GM23338 (cell line): ENCODE results near the gene FOLR1. TPM values are rescaled to one million over a fixed set of nuclear protein-coding genes. Genes with fewer than 3 reads are reported as not detected.

Experiments used
- ATAC-seq: fragments of 200-7000 bp; cut with Tn5 transposase; 3 replicates; pipeline ENCODE4 v1.9.1; 2020
- DNase-seq: peaks from one replicate; pipeline ENCODE4 v3.0.0-alpha.2; 2015; ENCODE audit warnings: low spot score
- H2AFZ ChIP-seq: fragments of 200-600 bp; sonication (generic); 2 replicates; pipeline ENCODE4 v1.8.0; 2016; ENCODE audit warnings: antibody characterized with exemption, mild to moderate bottlenecking, moderate library complexity
- H3F3A ChIP-seq: fragments of 200-600 bp; sonication (generic); replicated peaks from 2 replicates; pipeline ENCODE4 v1.8.0; 2017; ENCODE audit warnings: antibody characterized with exemption, mixed run types, low read depth
- H3K27ac ChIP-seq: fragments of 200-600 bp; sonication (generic); 2 replicates; pipeline ENCODE4 v1.6.1; 2016; ENCODE audit warnings: low read depth
- H3K27me3 ChIP-seq: fragments of 200-600 bp; sonication (generic); 2 replicates; pipeline ENCODE4 v1.8.0; 2016; ENCODE audit warnings: mild to moderate bottlenecking, mixed run types, moderate library complexity; ENCODE audit not compliant: insufficient read depth
- H3K36me3 ChIP-seq: fragments of 200-600 bp; sonication (generic); 2 replicates; pipeline ENCODE4 v1.8.0; 2016; ENCODE audit warnings: mild to moderate bottlenecking; ENCODE audit not compliant: insufficient read depth
- H3K4me1 ChIP-seq: fragments of 200-600 bp; sonication (generic); 2 replicates; pipeline ENCODE4 v1.8.0; 2016; ENCODE audit warnings: mild to moderate bottlenecking, moderate library complexity; ENCODE audit not compliant: insufficient read depth
- H3K4me2 ChIP-seq: fragments of 200-600 bp; sonication (generic); 2 replicates; pipeline ENCODE4 v1.7.1; 2017; ENCODE audit warnings: mixed run types
- H3K4me3 ChIP-seq: fragments of 200-600 bp; sonication (generic); 2 replicates; pipeline ENCODE4 v1.6.1; 2016; ENCODE audit warnings: mixed run types
- H3K79me2 ChIP-seq: fragments of 200-600 bp; sonication (generic); replicated peaks from 2 replicates; pipeline ENCODE4 v1.8.0; 2017; ENCODE audit warnings: mild to moderate bottlenecking; ENCODE audit not compliant: insufficient read depth
- H3K9me2 ChIP-seq: fragments of 200-600 bp; sonication (generic); 2 replicates; pipeline ENCODE4 v1.8.0; 2017; ENCODE audit not compliant: insufficient read depth
- H4K20me1 ChIP-seq: fragments of 200-600 bp; sonication (generic); replicated peaks from 2 replicates; pipeline ENCODE4 v1.8.0; 2017; ENCODE audit warnings: mild to moderate bottlenecking; ENCODE audit not compliant: insufficient read depth
- H3K27ac Mint-ChIP-seq: 2 replicates; pipeline ENCODE4 v1.8.0; 2020; ENCODE audit warnings: inconsistent platforms, mild to moderate bottlenecking, moderate library complexity, mixed read lengths
- H3K27me3 Mint-ChIP-seq: 3 replicates; pipeline ENCODE4 v1.8.0; 2022; ENCODE audit warnings: low read depth, mild to moderate bottlenecking, moderate library complexity, mixed read lengths, inconsistent platforms; ENCODE audit not compliant: insufficient read depth, poor library complexity
- H3K36me3 Mint-ChIP-seq: 3 replicates; pipeline ENCODE4 v1.8.0; 2021; ENCODE audit warnings: low read depth, mild to moderate bottlenecking, inconsistent platforms, moderate library complexity, mixed read lengths
- H3K4me1 Mint-ChIP-seq: 3 replicates; pipeline ENCODE4 v1.8.0; 2020; ENCODE audit warnings: mild to moderate bottlenecking, inconsistent platforms, mixed read lengths
- H3K4me3 Mint-ChIP-seq: 3 replicates; pipeline ENCODE4 v1.8.0; 2021; ENCODE audit warnings: moderate library complexity, mild to moderate bottlenecking, inconsistent platforms, mixed read lengths
- H3K9me3 Mint-ChIP-seq: 3 replicates; pipeline ENCODE4 v1.8.0; 2020; ENCODE audit warnings: moderate library complexity, mild to moderate bottlenecking, inconsistent platforms, mixed read lengths
- CREB1 ChIP-seq: fragments of 250-450 bp; sonication (Bioruptor Pico); IDR thresholded peaks from 2 replicates; pipeline ENCODE4 v1.5.0; 2020; ENCODE audit warnings: low read depth, mild to moderate bottlenecking, moderate library complexity
- EZH2 ChIP-seq: fragments of 200-600 bp; sonication (generic); IDR thresholded peaks from one replicate; pipeline ENCODE4 v1.8.0; 2017; ENCODE audit warnings: antibody characterized with exemption, mild to moderate bottlenecking, low read depth; ENCODE audit not compliant: unreplicated experiment
- EZH2phosphoT487 ChIP-seq: fragments of 200-600 bp; sonication (generic); IDR thresholded peaks from one replicate; pipeline ENCODE4 v1.8.1; 2018; ENCODE audit warnings: antibody characterized with exemption; ENCODE audit not compliant: unreplicated experiment
- JUNB ChIP-seq: IDR thresholded peaks from one replicate; pipeline ENCODE4 v1.6.1; 2016; ENCODE audit warnings: antibody characterized with exemption; ENCODE audit not compliant: unreplicated experiment
- NANOG ChIP-seq: IDR thresholded peaks from 2 replicates; pipeline ENCODE4 v1.6.1; 2016; ENCODE audit warnings: antibody characterized with exemption, borderline replicate concordance
- POLR2AphosphoS5 ChIP-seq: IDR thresholded peaks from 2 replicates; pipeline ENCODE4 v1.6.1; 2016; ENCODE audit warnings: antibody characterized with exemption, low read depth
- STAT1 ChIP-seq: IDR thresholded peaks from one replicate; pipeline ENCODE4 v1.6.1; 2016; ENCODE audit warnings: antibody characterized with exemption; ENCODE audit not compliant: unreplicated experiment
- ZNF114 ChIP-seq: fragments of 250-450 bp; sonication (Bioruptor Pico); IDR thresholded peaks from 2 replicates; pipeline ENCODE4 v1.5.0; 2020; ENCODE audit warnings: mild to moderate bottlenecking, moderate library complexity
- ZNF331 ChIP-seq: fragments of 250-450 bp; sonication (Bioruptor Pico); IDR thresholded peaks from 2 replicates; pipeline ENCODE4 v1.5.0; 2020; ENCODE audit warnings: low read depth, mild to moderate bottlenecking, moderate library complexity
- polyA plus RNA-seq: library from polyadenylated mRNA; unstranded; fragments of >200 nt; fragmentation: Nextera tagmentation; extraction: Ambion mirVana; gene quantifications from 2 replicates; pipeline ENCODE4 v1.2.1, GENCODE V29; 2016
- total RNA-seq: library from RNA; depleted of rRNA; stranded (reverse); fragments of >200 nt; shearing (Covaris generic); gene quantifications from 2 replicates; pipeline ENCODE4 v1.2.3, GENCODE V29; 2014
- TF ChIP-seq, protein P1 (sequence below): IDR thresholded peaks from one replicate; pipeline ENCODE4 v1.6.1; 2018; ENCODE audit warnings: antibody characterized with exemption; ENCODE audit not compliant: unreplicated experiment
- TF ChIP-seq, protein P2 (sequence below): IDR thresholded peaks from 2 replicates; pipeline ENCODE4 v1.6.1; 2016; ENCODE audit warnings: antibody characterized with exemption
- TF ChIP-seq, protein P3 (sequence below), 2 experiments: fragments of 200-600 bp in 1 of 2; sonication (generic) in 1 of 2; conservative IDR thresholded peaks; 2 replicates each; pipeline versions ENCODE4 v1.5.1 to v1.6.1; 2016 to 2017; ENCODE audit warnings: antibody characterized with exemption in 2 of 2, low read depth in 2 of 2, mild to moderate bottlenecking in 2 of 2, moderate library complexity in 1 of 2
- TF ChIP-seq, protein P4 (sequence below): fragments of 250-450 bp; sonication (Bioruptor Pico); IDR thresholded peaks from 2 replicates; pipeline ENCODE4 v1.5.0; 2020; ENCODE audit warnings: mild to moderate bottlenecking, moderate library complexity

FOLR1 gene
- total and polyA plus RNA-seq, 2 experiments from 2014 or later = 0.42 TPM; not detected in 1

DNA sequence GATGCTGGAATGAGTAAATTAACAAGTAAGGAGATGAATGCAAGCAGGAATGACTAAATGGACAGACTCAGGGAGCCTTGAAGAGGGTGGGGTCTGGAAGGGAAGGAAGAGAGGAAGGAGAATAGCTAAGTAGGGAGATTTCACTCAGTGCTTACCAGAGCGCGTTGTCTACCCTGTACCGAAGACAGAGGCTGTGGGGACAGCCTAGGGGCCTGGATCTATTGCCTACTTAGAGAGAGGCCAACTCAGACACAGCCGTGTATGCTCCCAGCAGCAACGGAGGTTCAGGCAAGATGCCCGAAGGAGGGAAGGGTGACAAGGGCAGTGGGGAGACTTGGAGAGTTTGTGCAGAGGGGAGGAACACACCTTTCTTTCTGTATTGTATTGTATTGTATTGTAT lies 24.7 kb downstream of the FOLR1 start, which contains the start of gene FOLR2:
Gene FOLR2 (plus strand): TSS at position 157 of the 400 bp plus-strand sequence. CDS start 1,791 bp downstream, outside the sequence.
- TF ChIP-seq EZH2phosphoT487 = no peak
- TF ChIP-seq ZNF114 (CRISPR knock-in tag) = no peak
- TF ChIP-seq NANOG = no peak
- TF ChIP-seq, protein P1, sequence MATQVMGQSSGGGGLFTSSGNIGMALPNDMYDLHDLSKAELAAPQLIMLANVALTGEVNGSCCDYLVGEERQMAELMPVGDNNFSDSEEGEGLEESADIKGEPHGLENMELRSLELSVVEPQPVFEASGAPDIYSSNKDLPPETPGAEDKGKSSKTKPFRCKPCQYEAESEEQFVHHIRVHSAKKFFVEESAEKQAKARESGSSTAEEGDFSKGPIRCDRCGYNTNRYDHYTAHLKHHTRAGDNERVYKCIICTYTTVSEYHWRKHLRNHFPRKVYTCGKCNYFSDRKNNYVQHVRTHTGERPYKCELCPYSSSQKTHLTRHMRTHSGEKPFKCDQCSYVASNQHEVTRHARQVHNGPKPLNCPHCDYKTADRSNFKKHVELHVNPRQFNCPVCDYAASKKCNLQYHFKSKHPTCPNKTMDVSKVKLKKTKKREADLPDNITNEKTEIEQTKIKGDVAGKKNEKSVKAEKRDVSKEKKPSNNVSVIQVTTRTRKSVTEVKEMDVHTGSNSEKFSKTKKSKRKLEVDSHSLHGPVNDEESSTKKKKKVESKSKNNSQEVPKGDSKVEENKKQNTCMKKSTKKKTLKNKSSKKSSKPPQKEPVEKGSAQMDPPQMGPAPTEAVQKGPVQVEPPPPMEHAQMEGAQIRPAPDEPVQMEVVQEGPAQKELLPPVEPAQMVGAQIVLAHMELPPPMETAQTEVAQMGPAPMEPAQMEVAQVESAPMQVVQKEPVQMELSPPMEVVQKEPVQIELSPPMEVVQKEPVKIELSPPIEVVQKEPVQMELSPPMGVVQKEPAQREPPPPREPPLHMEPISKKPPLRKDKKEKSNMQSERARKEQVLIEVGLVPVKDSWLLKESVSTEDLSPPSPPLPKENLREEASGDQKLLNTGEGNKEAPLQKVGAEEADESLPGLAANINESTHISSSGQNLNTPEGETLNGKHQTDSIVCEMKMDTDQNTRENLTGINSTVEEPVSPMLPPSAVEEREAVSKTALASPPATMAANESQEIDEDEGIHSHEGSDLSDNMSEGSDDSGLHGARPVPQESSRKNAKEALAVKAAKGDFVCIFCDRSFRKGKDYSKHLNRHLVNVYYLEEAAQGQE = no peak
- TF ChIP-seq ZNF331 (CRISPR knock-in tag) = no peak
- no peak for TF ChIP-seq JUNB
- no peak for TF ChIP-seq STAT1
- TF ChIP-seq, protein P2, sequence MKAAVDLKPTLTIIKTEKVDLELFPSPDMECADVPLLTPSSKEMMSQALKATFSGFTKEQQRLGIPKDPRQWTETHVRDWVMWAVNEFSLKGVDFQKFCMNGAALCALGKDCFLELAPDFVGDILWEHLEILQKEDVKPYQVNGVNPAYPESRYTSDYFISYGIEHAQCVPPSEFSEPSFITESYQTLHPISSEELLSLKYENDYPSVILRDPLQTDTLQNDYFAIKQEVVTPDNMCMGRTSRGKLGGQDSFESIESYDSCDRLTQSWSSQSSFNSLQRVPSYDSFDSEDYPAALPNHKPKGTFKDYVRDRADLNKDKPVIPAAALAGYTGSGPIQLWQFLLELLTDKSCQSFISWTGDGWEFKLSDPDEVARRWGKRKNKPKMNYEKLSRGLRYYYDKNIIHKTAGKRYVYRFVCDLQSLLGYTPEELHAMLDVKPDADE = no peak
- TF ChIP-seq, protein P3, sequence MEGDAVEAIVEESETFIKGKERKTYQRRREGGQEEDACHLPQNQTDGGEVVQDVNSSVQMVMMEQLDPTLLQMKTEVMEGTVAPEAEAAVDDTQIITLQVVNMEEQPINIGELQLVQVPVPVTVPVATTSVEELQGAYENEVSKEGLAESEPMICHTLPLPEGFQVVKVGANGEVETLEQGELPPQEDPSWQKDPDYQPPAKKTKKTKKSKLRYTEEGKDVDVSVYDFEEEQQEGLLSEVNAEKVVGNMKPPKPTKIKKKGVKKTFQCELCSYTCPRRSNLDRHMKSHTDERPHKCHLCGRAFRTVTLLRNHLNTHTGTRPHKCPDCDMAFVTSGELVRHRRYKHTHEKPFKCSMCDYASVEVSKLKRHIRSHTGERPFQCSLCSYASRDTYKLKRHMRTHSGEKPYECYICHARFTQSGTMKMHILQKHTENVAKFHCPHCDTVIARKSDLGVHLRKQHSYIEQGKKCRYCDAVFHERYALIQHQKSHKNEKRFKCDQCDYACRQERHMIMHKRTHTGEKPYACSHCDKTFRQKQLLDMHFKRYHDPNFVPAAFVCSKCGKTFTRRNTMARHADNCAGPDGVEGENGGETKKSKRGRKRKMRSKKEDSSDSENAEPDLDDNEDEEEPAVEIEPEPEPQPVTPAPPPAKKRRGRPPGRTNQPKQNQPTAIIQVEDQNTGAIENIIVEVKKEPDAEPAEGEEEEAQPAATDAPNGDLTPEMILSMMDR (conservative IDR thresholded peaks at IDR 0.05; ENCODE audit: low read depth in 2 of 2) = no peak
- TF ChIP-seq POLR2AphosphoS5 = no peak
- TF ChIP-seq, protein P4, sequence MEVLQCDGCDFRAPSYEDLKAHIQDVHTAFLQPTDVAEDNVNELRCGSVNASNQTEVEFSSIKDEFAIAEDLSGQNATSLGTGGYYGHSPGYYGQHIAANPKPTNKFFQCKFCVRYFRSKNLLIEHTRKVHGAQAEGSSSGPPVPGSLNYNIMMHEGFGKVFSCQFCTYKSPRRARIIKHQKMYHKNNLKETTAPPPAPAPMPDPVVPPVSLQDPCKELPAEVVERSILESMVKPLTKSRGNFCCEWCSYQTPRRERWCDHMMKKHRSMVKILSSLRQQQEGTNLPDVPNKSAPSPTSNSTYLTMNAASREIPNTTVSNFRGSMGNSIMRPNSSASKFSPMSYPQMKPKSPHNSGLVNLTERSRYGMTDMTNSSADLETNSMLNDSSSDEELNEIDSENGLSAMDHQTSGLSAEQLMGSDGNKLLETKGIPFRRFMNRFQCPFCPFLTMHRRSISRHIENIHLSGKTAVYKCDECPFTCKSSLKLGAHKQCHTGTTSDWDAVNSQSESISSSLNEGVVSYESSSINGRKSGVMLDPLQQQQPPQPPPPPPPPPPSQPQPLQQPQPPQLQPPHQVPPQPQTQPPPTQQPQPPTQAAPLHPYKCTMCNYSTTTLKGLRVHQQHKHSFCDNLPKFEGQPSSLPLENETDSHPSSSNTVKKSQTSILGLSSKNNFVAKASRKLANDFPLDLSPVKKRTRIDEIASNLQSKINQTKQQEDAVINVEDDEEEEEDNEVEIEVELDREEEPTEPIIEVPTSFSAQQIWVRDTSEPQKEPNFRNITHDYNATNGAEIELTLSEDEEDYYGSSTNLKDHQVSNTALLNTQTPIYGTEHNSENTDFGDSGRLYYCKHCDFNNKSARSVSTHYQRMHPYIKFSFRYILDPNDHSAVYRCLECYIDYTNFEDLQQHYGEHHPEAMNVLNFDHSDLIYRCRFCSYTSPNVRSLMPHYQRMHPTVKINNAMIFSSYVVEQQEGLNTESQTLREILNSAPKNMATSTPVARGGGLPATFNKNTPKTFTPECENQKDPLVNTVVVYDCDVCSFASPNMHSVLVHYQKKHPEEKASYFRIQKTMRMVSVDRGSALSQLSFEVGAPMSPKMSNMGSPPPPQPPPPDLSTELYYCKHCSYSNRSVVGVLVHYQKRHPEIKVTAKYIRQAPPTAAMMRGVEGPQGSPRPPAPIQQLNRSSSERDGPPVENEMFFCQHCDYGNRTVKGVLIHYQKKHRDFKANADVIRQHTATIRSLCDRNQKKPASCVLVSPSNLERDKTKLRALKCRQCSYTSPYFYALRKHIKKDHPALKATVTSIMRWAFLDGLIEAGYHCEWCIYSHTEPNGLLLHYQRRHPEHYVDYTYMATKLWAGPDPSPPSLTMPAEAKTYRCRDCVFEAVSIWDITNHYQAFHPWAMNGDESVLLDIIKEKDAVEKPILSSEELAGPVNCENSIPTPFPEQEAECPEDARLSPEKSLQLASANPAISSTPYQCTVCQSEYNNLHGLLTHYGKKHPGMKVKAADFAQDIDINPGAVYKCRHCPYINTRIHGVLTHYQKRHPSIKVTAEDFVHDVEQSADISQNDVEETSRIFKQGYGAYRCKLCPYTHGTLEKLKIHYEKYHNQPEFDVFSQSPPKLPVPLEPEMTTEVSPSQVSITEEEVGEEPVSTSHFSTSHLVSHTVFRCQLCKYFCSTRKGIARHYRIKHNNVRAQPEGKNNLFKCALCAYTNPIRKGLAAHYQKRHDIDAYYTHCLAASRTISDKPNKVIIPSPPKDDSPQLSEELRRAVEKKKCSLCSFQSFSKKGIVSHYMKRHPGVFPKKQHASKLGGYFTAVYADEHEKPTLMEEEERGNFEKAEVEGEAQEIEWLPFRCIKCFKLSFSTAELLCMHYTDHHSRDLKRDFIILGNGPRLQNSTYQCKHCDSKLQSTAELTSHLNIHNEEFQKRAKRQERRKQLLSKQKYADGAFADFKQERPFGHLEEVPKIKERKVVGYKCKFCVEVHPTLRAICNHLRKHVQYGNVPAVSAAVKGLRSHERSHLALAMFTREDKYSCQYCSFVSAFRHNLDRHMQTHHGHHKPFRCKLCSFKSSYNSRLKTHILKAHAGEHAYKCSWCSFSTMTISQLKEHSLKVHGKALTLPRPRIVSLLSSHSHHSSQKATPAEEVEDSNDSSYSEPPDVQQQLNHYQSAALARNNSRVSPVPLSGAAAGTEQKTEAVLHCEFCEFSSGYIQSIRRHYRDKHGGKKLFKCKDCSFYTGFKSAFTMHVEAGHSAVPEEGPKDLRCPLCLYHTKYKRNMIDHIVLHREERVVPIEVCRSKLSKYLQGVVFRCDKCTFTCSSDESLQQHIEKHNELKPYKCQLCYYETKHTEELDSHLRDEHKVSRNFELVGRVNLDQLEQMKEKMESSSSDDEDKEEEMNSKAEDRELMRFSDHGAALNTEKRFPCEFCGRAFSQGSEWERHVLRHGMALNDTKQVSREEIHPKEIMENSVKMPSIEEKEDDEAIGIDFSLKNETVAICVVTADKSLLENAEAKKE (CRISPR knock-in tag) = no peak
- TF ChIP-seq CREB1 = no peak
- no peak for TF ChIP-seq EZH2
- Histone ChIP-seq H2AFZ (no peak within 1 kb of the TSS; the same call in 1 of the 2 replicates), H3K79me2 (no peaks in the 10 kb centered on the region), H3K4me1 (no peaks in the 10 kb centered on the region; the same call in 1 of the 2 replicates), H3K4me3 (no peak within 1 kb of the TSS), H3F3A (no peaks in the 10 kb centered on the region), H3K27me3 (0 out of 2 replicates have a peak, but pooled peaks cover under 1% of the 10 kb centered on the region), H3K36me3 (no peaks in the 10 kb centered on the region), H3K27ac (no peak within 1 kb of the TSS), H3K4me2 (no peak within 1 kb of the TSS), H3K9me2 (no peaks in the 10 kb centered on the region), H4K20me1 (no peaks in the 10 kb centered on the region)
- Mint-ChIP-seq H3K4me1 (no peaks in the 10 kb centered on the region; the same call in 1 of the 3 replicates), H3K9me3 (no peaks in the 10 kb centered on the region), H3K4me3 (no peak within 1 kb of the TSS), H3K27me3 (peaks cover 14% of the 10 kb centered on the region), H3K36me3 (no peaks in the 10 kb centered on the region; the same call in 2 of the 3 replicates), H3K27ac (no peak within 1 kb of the TSS)
- ATAC-seq (no peak), DNase-seq (no peak)
